GM18517 (cell line): ENCODE results near the gene CLMN.

ENCODE experiments used
- ATAC-seq: cut with Tn5 transposase; IDR thresholded peaks from one replicate; pipeline ENCODE4 v1.9.1; 2021; ENCODE audit warnings: mild to moderate bottlenecking, moderate library complexity; ENCODE audit not compliant: unreplicated experiment

Gene CLMN

DNA sequence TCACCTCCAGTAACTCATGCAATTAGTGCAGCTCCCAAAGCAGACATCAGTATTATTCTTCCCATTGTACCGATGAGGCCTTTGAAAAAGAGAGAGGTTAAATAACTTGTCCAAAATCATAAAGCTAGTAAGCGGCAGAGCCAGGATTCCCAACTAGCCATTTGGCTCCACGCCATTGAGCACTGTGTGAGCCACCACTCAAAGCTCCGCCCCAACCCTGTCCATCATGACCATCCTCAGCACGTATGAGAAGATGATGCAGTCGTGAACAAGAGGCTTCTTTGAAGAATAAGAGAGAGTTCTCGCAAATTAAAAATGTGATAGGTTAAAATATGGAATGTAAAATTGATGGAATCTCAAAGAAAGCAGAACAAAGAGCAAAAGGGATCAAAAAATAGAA is 14.6 kb downstream of the CLMN start:
- ATAC-seq: no peak

DNA sequence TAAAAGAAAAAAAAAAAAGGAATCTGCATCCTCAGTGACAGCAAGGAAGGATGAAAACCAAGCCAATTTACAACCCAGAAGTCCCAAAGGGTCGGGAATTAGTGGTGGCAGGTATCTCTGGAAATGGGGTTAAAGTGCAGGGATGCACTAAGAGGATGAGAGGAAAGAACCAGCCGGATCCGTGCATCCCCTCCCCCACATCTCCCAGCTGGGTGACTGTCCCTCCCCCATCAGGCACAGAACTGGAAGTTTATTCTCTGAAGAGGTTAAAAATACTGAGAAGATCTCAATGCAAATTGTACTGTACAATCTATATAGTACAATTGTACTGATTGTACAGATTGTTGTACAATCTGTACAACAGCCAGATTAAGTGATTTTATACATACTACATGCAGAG is 15.4 kb downstream of the CLMN start:
- no peak for ATAC-seq

DNA sequence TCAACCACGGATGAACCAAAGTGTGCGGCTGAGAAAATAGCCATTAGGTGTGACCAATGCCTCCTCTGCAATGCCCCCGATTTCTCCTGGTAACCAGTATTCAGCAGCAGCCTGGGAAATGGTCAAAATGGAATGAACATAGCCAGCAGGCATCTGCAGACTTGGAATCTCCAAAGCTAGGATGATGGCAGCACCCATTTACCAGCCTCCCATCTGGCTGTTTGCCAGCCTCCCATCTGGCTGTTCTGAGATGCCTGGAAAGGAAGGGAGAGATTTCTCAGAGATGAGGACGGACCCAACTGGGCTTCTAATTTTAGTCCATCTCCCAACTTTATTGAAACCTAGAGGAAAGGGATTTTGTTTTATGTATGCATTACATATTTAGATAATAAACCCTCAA is 16.2 kb downstream of the CLMN start:
- ATAC-seq: no peak

DNA sequence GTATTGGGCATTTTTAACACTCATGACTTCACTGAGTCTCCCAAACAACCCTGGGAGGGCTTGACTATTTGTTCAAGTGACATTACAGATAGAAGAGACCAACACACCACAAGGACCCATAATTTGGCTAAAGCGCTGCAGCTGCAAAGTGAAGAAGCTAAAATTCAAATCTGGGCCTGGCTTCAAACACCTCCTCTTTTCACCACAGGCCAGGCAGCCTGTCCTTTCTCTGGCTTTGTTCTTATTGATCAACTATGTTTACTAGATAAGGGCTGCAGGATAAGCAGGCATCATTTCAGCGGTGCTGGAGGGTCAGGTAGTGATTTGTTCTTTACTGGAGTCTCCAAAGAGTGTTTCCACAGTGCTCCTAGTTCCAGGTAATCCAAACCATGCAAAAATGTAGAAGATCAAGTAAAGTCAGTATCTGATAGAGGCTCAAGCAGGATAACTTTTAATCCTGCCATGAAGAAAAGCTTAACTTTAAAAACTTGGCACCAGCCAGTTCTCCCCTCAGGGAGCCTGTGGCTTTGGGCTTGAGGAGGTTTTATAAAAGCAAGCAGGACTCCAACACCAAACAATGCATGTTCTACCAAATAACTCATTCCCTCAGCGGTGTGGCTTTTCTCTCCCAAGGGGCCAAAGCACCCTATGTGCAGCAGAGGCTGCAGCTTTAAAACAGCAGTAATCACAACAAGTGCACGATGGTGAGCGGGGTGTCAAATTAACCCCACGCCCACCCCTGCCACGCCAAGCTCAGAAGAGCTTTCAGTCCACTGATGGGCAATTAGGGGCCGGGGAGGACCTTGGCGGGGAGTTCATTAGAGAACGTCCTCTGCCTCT is 16.8 kb downstream of the CLMN start:
- ATAC-seq: no peak

DNA sequence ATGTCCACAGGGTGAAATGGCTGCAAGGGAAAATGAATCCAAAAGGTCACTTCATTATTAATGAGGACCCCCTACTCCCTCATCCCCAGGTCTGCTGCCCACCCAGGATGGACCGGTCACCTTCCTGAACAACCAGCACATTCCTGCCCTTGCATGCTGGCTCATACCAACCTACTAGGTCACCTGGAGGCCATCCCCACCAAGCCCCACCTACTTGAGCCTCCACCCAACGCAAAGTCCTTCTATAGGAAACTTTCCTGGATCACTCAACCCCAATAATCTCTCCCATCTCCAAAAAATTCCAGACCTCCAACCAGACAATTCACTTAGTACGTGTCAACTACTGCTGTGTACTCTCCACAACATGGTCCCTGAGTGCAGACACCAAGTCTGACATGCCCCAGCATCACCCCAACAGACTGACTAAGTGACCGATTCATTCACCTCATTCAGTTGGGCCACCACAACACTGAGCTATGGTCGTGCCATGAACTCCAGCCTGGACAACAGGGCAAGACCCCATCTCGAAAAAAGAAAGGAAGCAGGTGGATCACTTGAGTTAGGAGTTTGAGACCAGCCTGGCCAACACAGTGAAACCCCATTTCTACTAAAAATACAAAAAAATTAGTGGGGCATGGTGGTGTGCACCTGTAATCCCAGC is 18.1 kb downstream of the CLMN start:
- ATAC-seq: no peak

DNA sequence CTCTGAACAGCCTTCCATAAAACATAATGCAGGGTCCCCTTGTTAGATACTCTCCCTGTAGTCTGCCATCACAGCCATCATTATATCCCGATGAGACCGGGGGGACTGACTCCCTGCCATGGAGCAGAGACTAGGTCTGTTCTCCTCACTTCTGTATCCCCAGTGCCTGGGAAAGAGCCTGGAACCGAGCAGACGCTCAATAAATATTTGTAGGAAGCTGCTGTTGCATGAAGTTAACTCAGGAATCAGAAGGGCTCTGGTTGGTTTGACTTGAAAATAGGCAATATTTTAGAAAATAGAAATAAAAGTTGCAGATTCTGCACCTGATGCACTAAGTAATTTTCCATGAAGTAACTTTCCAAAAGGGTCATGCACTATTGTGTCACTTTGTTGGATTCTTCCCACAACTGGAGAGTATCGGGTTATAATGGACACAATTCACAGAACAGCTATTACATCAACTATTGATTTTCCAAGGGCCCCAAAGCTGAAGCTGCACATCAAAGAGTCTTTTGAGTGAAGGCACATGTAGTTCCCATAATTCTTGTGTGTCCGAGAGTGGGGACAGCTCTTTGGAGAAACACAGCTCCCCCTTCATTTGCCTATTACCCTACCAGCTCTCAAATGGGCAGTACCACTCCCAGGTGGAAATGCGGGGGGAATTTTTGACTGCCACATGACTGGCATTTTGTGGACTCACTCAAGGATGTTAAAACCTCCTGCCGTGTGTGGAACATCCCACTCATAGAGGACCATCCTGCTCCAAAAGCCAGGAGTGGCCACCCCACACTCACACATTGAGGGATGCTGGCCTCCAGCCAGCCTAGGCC is 18.8 kb downstream of the CLMN start:
- ATAC-seq: no peak

DNA sequence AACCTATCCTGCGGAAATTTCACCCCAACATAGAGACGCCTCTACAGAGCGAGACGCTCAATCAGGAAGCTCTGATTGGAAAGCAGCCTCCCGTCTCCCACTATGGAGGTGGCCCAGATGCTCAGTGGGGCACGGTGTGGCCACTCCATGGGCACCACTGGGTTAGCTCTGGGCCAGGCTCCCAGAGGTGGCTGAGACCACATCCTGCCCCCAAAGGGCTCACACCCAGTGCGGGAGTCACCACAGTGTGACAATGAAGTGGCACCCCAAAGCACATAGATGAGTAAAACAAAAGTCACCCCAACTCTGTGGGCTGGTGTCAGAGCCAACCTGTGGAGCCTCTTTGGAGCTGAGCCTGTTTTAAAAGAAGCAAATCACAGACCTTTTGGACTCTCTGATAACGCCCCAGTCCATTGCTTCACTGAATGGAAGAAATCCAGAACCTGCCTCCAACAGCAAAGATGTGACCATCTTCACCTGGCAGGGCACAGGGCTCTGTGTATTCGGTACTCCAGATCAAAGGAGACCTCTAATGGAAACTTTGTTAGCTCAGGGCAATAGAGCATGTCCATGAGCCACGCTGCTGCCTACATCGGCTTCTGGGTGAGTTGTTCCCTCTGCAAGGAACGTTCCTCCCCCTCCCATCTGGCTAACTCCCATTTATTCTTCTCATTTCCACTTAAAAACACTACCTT is 19.6 kb downstream of the CLMN start:
- no peak for ATAC-seq

DNA sequence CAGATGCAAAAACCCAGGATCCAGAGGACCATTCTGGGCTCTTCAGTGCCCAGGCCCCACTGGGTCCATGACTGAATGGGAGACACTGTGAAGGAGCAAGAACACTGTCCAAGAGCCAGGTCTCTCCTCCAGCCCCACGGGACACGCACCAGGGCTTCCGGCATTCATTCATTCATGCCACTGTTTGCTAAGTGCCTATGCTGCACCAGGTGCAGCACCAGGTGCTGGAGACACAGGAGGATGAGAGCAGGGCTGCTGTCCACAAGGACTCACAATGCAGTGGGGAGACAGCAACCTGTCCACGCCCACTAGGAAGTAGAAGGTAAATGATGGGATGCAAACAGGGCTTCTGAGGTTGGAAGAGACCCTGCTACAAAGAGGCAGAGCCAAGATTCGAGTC is 20.4 kb downstream of the CLMN start:
- no peak for ATAC-seq

DNA sequence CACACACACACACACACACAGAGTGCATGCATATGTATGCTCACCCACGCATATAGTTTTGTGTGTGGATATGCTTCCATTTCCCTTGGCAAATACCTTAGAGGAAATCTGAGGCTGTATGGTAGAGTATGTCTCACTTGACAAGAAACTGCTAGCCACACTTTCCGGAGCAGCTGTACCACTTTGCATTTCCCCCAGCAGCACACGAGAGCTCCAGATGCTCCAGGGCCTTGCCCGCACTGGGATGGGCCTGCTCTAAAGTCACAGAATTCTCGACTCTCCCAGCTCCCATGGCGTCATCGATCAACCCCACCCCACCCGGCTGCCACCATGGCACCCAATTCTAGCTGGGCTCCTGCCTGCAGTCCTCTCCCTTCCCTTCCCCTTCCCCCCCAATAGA is 21.9 kb downstream of the CLMN start:
- ATAC-seq: no peak

DNA sequence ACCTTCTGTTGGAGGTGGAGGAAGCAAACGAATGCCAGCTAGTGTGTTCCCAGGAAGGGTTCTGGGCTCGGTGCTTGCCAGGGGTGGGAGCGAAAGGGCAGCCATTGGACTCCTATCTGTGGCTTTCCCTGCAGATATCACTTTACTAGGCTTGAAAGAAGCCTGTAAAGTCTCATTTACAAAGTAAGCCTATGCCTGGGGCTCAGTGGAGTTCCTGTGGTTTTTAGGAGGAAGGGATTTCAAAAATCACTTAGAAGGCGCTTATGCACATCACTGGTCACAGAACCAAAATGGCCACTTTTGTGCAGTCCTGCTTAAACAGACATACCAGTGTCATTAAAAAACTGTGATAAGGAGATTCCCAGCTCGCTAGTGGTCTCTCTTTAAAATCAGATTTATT is 22.7 kb downstream of the CLMN start:
- no peak for ATAC-seq

DNA sequence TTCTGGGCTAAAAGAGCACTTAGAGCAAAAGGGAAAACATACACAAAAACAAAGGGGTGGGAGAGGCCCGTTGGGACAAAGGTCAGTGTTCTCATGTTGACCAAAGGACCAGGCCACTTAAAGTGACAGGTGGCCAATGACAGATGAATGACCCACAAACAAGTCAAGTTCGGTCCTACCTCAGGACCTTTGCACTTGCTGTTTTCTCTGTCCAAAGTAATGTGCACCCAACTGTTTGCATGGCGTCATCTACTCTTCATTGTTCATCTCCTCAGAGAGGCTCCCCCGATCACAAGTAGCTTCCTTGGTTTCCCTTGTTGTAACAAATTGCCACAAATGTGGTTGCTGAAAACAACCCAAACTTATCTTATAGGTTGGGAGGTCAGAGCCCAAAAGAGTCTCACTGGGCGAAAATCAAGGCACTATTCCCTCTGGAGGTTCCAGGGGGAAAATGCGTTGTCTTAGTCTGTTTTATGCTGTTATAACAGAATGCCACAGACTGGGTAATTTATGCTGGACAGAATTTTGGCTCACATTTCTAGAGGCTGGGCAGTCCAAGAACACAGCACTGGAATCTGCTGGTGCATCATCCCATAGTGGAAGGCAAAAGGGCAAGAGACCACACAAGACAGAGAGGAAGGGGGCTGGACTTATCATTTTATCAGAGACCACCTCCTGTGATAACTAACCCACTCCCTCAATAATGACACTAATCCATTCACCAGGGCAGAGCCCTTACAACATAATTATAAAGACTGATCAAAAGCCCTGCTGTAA is 23.9 kb downstream of the CLMN start:
- ATAC-seq: no peak

DNA sequence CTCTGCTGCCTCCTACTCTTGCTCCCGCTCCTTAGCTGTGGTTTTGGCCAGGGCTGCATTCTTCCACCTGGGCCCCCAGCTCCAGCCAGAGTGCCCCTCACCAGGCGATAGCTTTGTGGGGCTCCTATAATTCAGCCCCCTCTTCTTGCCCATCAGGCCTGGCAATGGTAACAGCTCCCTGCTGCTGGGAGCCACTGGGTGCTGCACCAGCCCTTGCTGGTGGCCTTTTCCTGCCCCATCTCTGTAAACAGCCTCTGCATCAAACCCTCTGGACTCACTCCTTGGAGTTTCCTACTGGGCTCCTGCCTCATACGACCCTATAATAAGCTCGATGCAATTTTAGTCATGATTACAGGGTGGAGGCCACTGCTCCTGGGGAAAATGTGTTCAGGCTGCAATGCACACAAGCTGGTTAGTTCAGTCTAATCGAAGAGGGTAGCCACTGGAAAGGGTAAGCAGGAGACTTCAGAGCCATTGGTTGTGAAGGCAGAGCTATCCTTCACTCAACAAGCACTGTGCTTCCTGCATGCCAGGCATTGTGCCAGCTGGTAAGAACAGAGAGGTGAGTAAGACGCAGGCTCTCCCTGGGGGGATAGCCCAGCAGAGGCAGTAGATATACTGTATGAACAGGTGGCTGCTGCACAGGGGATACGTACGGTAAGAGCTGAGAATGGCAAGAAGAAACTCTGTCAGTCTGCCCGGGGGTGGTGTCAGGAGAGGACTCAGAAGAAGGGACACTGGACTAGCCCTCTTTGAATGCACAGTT is 24.7 kb downstream of the CLMN start:
- no peak for ATAC-seq

DNA sequence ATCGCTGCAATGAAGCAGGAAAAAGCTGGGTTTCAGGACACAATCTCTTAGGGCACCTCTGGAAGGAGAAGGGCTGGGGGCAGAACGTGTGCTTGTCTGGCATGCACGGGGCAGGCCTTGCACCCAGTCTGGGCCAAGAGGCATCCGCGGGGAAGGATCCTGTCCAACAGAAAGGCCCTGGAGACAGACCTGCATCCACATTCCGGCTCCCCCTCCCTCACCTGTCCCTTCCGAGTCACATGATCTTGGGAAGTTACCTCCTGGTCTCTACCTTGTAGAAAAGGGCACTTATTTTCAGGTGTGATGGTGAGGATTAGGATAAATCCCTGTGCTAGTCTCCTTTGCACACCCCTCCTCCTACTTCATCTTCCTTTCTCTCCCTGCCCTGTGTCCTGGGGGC is 25.4 kb downstream of the CLMN start:
- no peak for ATAC-seq

DNA sequence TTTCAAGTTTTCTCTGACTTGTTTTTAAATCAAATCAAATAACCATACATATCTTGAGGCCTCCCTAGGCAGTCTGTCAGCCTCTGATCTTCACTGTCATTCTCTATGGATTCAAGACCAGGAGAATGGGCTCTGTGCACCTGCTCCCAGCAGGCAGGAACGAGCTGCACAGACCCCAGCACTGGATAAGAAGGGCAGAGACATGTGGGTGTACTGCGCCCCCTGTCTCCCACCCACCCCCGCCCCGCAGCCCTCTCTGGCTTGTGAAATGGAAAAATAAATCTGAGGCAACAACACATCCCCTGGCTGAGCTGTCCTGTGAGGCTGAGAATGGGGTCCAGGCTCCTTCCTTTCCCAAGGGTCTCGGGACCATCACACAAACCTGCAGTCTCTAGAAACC is 26.3 kb downstream of the CLMN start:
- no peak for ATAC-seq

DNA sequence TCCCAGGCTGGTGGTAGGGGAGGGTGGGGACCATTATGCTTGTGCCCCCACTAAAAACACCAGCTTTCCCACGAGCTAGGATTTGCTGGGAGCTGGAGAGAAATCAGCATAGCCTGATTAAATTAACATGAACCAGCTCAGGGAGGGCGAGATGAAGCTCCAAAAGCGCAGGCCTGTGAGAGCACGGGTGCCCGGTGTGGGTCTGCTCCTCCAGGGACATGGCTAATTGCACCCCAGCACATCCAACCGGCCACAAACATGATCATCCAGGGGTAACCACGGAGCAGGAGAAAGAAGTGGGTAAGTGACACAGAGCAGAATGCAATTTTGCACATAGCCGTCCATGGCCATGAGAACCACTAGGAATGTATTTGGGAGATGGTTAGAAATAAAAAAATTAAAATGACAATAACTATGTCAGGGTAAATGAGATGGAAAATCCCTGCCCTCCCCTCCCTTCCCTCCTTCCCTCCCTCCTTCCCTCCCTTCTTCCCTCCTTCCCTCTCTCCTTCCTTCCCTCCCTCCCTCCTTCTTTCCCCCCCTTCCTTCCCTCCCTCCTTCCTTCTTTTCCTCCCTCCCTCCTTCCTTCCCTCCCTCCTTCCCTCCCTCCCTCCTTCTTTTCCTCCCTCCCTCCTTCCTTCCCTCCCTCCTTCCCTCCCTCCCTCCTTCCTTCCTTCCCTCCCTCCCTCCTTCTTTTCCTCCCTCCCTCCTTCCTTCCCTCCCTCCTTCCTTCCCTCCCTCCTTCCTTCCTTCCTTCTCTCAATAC is 26.9 kb downstream of the CLMN start:
- no peak for ATAC-seq

DNA sequence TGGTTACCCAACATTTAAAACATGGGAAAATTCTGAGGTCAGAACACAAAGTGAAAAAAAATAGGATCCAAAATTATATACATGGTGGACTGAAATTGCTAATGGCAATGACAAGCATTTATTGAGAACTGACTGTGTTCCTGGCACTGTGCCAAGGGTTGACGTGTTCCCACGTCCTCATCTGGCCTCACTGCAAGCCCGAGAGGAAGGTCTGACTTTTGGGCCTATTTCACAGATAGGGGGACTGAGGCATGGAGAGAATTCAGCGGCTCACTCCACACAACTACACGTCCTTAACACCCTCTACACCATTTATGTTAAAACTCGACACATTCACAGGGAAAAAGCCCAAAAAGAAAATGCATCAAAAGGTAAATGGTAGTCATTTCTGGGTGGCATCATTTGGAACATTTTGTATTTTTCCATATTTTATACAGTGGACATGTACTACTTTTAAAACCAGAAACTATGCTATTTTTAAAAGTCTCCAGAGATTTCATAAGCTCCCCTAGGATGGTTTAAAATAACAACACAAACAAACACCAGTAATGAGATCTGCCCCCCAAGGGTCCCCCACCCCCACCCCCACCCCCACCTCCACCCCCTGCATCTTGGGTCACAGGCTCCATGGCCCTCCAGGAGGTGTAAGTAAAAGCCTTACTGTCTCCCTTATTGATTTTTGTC is 27.7 kb downstream of the CLMN start:
- ATAC-seq: no peak

DNA sequence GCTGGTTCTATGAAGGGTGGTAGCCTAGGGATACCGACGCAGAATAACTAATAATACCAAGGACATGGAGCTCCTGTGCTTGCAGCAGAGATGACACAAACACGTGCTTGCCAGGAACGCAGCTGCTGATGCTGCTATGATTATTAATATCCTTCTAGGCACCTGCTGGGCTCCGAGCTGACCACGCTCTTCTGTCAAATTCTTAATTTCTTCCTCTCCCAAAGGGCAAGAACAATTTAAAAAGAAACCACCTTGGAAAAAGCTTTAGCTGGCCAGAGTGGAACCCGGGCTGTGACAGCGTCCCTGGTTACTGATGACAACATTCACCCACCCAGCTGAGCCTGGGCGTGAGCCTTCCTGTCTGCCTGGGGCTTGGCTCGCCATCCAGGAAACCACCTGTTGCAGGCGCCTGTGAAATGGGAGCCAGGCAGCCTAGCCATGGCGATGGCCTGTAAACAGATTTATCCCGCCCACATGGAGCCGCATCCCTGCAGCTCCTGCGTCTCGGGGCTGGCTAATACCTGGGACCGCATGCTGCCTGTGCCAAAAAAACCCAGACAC is 28.8 kb downstream of the CLMN start:
- no peak for ATAC-seq

DNA sequence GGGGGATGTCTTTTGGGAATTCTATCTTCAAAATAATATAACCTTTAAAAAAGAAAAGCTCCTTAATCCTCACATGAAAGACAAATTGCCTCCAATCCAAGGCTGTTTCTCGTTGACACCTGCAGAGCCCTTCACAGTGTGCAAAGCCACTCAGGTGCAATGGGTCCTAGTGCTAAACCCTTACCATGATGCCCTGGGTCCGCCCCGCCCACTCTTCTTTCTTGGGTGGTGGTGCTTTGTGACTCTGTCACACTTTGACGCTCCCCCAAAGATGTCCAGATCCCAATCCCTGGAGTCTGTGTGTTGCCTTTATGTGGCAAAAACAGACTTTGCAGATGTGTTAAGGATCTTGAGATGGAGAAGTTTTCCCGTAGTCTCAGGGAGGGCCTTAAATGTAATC is 29.7 kb downstream of the CLMN start:
- ATAC-seq: no peak
